HG03108 (cell line): ENCODE results near the gene ADCYAP1.

Experiments
- ATAC-seq: cut with Tn5 transposase; IDR thresholded peaks from one replicate; pipeline ENCODE4 v1.9.1; 2021; ENCODE audit warnings: moderate library complexity; ENCODE audit not compliant: unreplicated experiment

The ADCYAP1 gene

DNA sequence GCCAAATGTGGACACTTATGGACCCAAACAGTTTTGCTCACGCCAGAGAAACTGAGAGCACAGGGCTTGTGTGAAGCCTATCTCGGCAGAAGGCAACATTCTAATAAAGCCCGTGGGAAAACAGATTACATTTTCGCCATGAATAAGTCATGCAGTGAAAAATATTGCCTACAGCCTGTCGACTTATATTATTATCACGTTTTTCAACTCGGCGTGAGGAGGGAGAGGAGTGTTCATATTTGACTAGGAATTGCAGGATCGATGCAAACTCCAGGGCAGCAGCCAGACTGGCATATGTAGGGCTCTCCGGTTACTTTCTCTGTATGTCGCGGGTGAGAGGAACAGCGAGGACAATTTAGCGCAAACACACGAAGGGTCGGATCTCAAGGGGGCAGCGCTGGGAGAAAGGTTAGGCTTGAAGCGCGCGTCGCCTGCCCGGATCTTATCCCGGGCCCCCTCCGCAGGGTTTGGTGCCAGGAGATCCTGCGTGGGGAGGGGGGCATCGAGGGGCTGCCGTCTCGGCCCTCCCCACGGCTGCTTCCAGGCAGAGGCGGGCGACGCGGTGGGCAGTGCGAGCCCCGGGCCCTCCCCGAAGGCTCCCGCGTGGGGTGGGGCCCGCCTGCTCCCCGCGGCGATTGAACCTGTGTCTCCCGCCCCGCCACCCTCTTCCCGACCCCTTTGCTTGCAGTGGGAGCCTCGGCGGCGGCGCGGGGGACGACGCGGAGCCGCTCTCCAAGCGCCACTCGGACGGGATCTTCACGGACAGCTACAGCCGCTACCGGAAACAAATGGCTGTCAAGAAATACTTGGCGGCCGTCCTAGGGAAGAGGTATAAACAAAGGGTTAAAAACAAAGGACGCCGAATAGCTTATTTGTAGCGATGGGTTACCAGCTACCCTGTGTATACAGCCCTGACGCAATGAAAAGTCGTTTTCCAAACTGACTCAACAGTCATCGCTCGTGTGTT is 4.4 kb downstream of the ADCYAP1 start:
- no peak for ATAC-seq

DNA sequence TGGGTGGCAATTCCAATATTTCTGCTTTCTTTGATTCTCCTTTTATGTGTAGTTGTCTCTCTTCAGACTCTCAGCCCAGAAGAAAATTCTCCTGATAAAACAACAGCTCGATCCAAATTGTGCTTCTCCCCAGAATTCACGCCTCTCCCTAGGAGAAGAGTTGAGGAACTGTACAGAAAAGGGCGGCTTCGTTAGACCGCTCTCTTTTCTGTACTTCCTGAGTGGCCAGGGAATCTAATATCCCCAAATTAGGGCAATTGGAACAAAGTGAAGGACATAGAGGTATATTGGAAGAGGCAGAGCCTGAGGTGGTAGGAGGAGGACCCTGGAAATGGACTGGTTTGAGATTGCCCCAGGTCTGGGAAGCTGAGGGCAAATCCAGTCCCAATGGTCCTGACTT is 5.6 kb downstream of the ADCYAP1 start:
- no peak for ATAC-seq

DNA sequence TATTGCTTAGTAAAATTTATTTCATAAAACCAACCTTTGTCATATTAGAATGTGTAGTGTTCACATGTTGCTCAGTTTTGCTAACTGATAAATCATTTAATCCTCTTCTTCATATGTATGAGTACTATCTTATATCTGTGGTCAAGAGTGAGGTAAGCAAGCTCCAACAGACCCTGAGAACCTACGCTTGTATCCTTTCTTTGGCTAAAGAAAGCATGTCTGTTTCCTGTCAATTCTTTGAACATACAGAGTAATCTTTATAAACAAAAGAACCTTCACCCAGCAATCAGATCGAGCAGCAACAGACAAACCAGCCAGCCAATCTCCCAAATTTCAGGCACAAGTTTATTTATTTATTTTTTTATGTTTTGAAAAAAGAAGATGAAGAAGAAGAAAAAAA is 6.4 kb downstream of the ADCYAP1 start:
- no peak for ATAC-seq

DNA sequence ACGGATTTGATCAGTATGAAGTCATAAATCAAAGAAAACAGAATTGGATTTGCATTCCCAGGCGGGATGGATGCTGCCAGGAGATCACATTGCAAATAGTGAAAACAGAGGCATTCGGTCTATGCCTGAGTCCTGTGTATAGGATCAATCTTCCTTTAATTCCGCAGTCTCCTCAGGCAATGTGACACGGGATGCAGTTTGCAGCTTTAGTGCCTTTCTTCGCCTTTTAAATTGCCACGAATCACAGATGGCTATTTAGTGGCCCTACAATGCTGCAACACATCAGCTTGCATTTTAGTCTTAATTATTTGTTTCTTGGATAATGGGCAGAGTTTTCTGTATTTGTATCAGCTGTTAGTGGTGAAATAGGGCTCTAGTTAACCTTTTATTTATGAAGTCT is 6.8 kb downstream of the ADCYAP1 start:
- ATAC-seq, result no peak

DNA sequence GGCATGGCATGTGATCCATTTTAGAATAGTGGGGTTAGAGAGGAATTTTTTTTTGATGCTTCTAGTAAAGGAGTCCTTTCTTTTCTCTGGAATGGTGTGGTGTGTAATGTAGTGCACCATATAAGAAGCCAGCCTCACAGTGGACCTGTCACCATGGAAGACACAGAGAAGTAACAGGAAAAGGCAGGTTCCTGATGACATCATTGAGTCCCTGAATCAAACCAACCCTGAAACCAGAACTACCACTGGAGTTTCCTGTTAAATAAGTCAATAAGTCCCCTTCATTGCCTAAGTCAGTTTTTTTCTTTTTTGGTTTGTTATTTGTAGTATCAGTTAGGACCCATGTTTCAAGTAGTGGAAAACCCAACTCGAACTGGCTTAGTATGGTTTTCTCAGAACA is 11.9 kb downstream of the ADCYAP1 start:
- no peak for ATAC-seq

DNA sequence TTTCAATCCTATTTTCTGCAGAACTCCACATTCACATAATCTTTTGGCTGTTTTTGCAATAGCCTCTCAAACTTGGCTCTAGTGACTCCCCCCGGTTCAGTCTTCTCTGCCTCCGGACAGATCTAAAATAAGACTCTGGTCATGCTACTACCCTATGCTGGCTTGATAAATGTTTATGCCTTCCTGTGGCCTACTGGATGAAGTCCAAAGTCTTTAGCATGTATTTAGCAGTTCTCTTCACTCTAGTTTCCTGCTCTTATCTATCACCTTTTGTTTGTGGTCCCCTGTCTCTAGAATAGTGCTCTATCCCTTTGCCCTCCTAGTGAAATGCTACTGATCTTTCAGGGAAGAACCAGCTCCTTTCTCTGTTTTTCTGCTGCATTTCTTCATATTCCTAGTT is 14.4 kb downstream of the ADCYAP1 start:
- no peak for ATAC-seq

DNA sequence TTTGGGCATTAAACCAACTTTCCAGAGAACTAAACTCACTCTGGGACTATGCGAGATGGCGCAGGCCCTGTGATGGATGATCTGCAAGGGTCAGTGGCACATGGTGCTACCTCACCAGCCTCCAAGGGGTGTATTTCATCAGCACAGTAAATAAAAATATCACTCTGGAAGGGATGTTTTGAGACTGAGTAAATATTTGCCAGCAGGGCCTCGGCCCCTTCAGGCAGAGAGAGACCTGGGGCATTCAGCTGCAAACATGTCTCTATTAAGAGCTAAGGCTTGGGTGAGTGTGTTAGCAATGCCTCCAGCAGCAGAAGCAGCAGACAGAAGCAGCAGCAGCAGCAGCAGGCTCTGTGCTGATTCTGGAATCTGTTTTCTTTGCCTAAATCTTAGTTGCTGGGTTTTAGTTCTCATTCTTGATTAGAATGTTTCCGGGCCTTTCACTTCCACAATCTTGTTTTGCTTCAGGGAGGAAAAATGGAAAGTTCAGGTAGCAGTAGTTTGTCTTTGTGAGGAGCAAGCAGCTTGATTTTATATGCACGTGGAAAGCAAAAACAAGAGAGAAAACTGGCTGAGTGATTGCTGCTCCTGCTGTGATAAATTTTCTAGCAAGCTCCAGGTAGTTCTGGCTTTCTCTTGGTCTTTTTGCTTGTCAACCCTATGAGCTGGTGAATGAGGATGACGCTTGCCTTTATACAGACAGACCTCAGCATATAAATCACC is 18.6 kb downstream of the ADCYAP1 start:
- ATAC-seq, result no peak

DNA sequence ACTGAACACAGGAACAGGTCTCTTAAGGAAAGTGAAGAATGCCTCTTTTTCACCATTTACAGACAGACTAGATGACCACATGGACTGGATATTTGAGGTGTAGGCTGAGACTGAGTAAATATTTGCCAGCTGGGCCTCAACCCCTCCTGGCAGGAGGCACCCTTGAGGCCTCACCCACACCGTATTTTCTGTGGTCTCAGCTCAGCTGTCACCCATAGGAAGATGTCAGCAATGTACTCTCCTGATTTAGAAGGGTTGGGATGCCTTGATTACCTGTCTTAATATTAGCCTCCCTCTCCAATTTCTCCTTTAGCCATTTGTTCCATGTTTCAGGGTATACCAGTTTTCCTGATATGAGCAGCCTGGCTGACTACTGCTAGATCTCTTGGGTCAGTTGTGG is 20.3 kb downstream of the ADCYAP1 start:
- no peak for ATAC-seq

DNA sequence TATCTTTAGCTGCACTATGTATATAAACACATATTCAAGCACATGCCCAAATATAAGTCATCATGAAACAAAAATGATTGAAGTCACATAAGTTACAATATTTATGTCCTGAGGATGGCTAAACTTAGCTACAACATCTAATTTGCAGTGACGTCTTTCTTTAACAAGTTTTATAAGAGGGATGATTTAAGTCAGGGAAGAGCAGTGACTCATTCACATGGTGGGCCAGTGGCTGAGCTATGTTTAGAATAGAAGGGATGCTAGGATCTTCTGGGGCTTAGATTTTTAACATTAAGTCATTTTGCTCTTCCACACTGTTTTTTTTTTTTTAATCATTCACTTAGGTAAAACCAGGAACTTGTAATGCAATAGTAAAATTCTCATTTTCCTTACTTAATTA is 22.3 kb downstream of the ADCYAP1 start:
- no peak for ATAC-seq

DNA sequence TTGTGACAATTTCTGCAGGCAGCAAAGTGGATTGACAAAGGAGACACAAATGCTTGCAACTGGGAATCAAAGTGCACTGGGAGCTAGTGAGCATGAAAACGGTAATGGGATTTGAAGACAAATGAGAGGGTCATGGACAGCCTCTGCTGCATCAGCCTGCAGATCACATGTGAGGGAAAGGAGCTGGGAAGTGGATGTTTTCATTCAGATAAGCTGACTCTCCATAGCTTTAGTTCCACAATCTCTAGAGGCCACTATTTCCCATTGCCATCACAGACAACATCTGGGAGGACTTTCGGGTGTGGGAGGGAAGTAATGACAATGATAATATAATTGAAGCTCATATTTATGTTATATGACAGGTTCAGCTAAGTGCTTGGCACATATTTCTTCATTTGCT is 28.4 kb downstream of the ADCYAP1 start:
- ATAC-seq, result no peak

DNA sequence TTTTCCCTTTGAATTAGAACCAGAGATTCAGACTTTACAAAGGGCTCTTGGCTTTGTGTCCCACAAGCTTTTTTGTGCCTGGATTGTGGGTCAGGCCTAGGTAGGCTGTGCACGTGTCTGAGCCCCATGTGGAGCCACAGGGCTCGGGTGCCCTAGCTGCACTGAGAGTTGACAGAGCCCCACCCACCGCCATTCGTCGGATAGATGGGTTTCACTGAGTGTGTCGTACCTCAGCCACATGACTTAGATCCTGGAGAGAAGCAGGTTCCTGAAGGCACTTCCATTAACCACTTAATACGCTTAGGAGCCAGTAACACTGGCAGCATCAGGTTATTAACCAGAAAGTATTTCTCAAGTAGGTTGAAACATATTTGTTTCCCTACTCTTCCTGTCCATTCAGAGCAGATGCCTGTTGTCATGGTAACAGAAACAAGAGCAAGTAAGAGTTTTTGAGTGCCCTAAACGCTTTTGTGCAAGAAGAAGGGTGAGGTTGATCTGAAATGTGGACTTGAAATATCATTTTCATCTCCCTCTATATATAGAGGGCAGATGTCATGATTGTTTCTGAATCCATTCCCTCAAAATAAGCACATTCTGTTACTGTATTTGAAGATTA is 30.0 kb downstream of the ADCYAP1 start:
- no peak for ATAC-seq

DNA sequence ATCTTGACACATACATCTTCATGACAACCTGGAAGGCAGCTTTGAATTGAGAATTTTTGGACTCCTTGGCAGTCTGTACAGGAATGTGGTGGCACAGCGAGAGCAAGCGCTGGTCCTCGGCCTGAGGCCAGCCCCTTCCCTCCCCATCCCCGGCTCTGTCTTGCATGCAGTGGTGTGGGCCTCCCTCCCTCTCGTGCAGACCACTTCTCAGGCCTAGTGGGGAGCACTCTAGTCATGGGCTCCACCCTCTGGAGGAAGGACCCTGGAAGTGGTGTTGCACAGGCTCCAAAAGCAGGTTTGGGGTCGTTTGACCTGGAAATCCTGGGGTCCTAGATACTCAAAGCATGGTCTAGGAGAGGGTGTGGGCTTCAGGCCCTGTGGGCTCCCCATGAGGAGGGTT is 32.3 kb downstream of the ADCYAP1 start:
- ATAC-seq, result no peak

DNA sequence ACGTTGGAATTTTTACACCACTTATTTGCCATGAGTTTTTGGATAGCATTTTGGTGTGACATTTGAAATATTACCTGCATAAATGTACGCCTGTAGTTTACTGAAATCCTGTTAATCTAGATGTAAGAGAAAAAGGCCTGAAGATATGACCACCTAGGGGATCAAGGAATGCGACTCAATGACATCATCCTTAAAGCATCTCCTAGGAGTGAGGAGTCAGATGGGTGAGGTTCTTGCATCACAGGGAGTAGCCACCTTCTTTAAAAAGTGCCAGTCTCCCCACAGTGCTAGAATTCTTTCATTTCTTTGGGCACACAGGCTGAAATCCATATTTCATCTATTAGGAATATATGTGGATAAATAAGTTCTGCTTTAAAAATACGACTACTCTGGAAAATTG is 34.5 kb downstream of the ADCYAP1 start:
- no peak for ATAC-seq

DNA sequence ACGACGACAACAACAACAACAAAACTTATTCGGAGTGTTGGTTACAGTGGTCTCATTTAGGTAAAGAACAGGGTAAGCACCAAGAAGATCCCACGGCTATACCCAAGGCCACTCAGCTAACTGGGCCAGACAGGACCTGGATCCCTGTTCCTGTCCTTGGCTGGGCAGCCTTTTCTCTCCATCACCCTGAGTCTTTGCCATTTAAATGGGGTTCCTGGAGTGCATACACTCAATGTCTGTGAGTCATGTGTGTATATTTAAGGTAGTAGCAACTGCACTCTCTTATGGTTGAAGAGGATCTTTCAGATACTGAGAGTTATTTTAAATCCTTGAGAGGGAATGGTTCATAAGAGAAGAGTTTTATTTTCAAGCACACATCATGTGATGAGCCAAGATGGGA is 35.3 kb downstream of the ADCYAP1 start:
- no peak for ATAC-seq

DNA sequence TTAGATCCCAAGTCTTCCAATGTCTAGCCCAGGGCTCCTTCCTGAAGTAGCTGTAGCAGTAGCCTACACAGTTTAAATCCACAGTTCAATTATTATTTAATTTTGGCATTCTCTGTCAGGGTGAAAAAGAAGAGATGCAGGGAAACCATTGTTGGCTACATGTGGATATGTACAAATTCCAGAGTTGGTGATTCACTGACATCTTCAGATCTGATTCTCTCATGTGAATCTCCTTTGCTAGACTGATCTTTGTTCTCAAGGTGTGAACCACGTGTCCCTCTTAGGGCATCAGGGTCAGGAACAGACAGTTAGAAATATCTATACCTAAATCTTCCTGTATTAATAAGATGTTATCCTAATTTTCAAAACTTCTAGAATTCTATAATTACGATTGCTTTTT is 36.7 kb downstream of the ADCYAP1 start:
- no peak for ATAC-seq

DNA sequence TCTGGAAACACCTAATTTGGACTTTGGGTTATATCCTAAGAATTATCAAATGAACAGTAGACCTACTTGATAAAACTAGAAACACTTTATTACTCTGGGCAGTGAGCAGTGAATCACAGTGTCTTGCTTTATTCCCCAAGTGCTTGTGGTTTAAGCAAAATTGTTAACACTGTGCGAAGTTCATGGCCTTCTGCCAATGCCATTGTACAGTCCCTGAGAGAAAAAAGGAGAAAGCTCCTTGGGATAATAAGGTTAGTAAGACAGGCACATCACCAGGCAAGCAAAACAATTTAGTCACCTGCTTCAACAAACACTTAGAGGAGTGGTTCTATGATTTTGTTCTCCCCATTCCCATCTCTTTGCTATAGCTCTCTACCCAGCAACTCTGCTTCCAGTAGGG is 39.8 kb downstream of the ADCYAP1 start:
- no peak for ATAC-seq

DNA sequence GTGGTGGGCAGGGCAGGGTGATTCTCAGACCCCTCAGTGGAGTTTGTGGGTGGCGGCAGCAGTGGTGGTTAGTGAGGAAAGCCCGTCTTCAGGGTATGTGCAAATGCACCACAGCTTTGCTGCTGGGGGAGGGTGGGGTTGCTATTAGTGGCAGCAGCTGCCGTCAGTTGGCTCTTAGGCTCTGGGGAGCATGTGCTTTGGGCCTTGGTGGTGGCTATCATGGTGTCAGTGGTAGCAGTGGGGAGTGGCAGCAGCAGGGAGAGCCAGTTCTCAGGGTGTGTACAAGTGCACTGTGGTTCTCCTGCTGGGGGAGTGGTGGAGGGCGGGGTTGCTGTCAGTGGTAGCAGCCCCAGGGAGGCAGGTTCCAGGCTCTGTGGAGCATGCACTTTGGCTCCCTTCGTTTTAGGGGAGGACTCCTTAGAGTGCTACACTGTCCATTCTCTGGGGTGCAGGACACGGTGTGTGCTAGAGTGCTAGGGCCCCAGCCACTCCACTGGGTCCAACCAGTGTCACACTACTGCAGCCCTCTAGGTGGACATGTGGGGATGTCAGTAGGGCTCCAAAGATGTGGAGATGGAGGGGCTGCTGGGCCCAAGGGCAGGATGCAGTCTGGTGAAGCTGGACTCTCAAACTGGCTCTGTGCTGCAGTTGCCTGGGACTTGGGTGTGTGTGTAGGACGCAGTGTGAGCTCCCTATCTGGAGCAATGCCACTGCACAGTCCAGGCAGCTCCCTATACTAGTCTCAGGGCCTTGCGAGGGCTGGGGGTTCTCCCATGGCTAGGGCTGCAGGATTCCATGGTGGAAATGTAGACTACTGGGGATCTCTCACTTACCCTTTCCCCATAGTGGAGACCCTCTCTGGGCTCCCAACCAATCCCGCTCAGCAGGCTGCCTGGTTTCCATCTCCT is 45.3 kb downstream of the ADCYAP1 start:
- no peak for ATAC-seq

DNA sequence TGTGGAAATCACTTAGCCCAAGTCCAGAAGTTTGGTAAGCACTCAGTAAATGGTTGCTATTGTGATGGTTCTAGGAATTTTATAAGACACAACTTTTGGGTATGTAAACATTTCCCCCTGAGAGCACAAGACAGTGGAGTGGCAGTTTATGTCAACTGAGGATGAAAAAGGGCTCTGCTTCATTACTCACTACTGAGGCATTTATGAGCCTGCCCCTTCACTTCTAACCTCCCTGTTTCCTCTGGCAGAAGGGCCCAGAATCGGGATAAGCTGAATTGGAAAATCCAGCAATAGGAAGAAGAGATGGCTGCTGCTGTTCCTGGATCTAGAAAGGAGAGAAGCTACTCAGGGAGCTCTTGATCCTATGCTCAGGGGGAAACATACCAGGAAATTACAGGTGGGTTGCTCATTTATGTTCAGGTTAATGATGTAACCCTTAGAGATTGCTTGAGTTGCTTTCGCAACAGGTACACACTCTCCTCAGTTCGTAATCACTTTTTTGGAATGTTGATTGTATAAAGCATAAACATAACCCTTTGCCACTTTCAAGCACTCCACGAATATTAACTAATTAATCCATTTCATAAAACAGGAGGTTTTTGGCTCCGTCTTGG is 46.3 kb downstream of the ADCYAP1 start:
- ATAC-seq, result no peak

DNA sequence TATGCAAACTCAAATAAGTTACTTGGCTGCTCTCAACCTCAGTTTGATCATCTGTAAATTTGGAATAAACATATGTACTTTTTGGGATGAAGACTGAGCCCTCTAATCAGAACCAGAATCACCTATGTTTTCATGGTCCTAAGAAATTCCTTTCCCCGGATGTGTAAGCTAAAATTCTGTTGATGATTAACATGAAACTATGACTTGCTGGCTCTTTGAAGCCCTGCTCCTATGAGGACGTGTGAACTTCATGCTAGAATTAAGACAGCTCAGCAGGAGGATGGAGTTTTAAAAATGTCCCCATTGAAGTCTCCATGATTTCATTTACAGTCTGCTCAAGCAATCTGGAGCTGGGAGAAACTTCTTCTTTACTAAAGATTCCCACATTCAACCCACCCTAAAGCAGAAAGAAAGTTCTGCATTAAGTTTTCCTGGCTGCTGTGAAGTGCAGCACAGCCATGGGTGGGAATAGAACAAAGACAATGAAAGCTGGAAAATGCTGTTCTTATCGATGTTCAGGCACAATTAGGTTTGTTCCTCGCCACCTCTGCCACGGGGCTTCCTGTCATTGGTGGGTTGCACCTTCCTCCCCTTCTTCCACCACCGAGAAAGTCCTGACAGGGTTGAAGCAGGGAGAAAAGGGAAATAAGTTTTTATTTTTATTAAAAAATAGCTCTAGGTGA is 50.9 kb downstream of the ADCYAP1 start:
- no peak for ATAC-seq

DNA sequence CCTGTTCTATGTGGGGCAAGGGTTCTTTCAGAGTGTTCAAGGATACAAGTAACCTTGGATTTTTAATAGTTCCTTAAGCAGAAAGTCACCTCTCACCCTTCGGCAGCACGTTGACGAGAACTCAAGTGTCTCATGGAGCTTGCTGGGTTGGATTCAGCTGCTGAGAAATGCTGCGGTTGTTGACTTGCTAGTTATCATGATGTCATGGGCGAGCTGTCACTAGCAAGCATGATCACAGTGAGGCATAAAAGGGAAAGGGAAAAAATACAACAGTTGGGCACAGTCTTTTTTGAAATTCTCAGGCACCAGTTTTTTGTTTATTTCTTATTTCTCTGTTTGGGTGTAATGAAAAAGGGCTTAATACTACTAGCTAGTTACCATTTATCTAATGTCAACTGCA is 53.2 kb downstream of the ADCYAP1 start:
- no peak for ATAC-seq
